ENCODE data around the gene SLC6A11.

DNA sequence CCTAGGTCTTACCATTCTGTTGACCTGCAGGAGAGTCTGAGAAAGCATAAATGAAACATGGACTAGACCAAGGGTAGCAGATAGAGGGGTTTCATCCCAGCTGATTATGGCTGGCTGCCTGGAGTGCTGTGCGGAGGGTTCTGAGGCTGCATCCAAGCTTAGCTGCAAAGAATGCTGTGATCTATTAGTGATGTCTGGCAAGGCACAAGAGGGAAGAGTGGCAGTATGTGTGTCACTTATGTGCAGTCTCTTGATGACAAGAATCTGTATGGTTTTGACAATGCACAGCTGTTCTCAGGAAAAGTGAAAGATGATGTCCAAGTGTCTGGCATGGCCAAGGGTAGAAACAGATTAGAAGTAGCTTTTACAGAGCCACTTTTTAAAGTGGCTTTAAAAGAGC is 54.3 kb downstream of the SLC6A11 start:
- TF ChIP-seq, protein P1, sequence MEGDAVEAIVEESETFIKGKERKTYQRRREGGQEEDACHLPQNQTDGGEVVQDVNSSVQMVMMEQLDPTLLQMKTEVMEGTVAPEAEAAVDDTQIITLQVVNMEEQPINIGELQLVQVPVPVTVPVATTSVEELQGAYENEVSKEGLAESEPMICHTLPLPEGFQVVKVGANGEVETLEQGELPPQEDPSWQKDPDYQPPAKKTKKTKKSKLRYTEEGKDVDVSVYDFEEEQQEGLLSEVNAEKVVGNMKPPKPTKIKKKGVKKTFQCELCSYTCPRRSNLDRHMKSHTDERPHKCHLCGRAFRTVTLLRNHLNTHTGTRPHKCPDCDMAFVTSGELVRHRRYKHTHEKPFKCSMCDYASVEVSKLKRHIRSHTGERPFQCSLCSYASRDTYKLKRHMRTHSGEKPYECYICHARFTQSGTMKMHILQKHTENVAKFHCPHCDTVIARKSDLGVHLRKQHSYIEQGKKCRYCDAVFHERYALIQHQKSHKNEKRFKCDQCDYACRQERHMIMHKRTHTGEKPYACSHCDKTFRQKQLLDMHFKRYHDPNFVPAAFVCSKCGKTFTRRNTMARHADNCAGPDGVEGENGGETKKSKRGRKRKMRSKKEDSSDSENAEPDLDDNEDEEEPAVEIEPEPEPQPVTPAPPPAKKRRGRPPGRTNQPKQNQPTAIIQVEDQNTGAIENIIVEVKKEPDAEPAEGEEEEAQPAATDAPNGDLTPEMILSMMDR (IDR thresholded peaks at IDR 0.05), result no peak
- no peak for TF ChIP-seq EZH2 (IDR thresholded peaks at IDR 0.05; ENCODE audit: borderline replicate concordance, insufficient read depth, low read depth, low read length, poor library complexity, severe bottlenecking)

All from B cell (primary cell).